ENCODE results near the gene TYRO3. TPM values are rescaled to one million over a fixed set of nuclear protein-coding genes. Genes with fewer than 3 reads are reported as not detected.

TYRO3 gene
- total and polyA plus RNA-seq, 2 of the 13 experiments (the other 11 are each of a cell fraction or from before 2014, with no cell fraction given), result 24.0 to 43.6 TPM

DNA sequence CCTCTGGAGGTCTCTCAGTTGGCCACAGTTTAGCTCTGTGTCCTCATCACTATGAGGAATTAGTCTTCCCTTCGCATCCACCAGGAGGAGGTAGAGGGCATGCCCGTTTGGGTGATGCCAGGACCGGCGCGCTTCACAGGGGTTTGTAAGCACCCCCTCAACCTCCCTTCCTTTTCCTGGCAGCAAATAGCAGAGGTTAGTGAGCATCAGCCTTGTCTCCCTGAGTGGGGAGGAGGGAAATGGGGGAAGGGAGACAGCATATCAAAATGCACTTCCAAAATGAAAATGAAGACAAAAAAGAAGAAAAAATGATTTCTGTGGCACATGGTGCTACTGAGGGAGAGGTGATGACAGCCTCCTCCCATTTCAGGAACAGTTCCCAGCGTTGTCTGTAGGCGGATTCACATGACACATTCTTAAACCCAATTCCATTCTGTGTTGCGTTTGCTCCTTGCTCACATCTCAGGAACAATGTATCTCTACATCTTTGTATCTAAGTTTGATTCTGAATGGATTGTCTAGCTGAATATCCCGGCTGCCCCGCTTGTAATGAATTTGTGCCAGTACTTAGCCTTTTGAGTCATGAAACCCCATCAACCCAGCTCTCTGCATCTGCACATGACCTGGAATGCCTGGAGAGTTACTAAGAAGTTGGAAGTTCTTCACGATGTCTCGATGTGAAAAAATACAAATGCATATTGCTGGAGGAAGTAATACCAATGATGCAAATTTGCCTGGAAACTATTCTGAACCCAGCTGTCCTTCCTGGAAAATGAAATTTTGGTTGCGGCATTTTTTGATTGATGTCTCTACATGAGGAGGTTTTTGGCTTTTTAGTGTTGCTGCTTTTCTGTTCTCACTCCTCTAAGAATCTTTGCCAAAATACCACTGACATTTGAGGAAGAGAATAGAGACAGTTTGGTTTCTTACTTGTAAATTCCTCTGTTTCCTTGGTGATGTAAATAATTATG is 45.2 kb downstream of the TYRO3 start (continued):
- TF ChIP-seq CCDC6 (CRISPR knock-in tag; IDR thresholded peaks at IDR 0.05), result 0 out of 2 replicates have a peak, but pooled peaks have one; percentile 35
- TF ChIP-seq, protein P1, sequence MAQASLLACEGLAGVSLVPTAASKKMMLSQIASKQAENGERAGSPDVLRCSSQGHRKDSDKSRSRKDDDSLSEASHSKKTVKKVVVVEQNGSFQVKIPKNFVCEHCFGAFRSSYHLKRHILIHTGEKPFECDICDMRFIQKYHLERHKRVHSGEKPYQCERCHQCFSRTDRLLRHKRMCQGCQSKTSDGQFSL (CRISPR knock-in tag; IDR thresholded peaks at IDR 0.05), result peak; percentile 46; the same call in 1 of the 2 replicates
- TF ChIP-seq TEAD3 (CRISPR knock-in tag; optimal IDR thresholded peaks at IDR 0.05; ENCODE audit: borderline replicate concordance), result peak; percentile 75
- TF ChIP-seq, protein P2, sequence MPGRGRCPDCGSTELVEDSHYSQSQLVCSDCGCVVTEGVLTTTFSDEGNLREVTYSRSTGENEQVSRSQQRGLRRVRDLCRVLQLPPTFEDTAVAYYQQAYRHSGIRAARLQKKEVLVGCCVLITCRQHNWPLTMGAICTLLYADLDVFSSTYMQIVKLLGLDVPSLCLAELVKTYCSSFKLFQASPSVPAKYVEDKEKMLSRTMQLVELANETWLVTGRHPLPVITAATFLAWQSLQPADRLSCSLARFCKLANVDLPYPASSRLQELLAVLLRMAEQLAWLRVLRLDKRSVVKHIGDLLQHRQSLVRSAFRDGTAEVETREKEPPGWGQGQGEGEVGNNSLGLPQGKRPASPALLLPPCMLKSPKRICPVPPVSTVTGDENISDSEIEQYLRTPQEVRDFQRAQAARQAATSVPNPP (CRISPR knock-in tag; IDR thresholded peaks at IDR 0.05), result no peak
- no peak for TF ChIP-seq NFE2L1 (CRISPR knock-in tag; IDR thresholded peaks at IDR 0.05; ENCODE audit: borderline replicate concordance)
- 0 out of 2 replicates have a peak, but pooled peaks have one; percentile 34 for TF ChIP-seq YEATS2 (CRISPR knock-in tag; IDR thresholded peaks at IDR 0.05; ENCODE audit: borderline replicate concordance)
- 0 out of 2 replicates have a peak, but pooled peaks have one; percentile 59 for TF ChIP-seq KDM1A (CRISPR knock-in tag; IDR thresholded peaks at IDR 0.05)
- TF ChIP-seq, protein P3, sequence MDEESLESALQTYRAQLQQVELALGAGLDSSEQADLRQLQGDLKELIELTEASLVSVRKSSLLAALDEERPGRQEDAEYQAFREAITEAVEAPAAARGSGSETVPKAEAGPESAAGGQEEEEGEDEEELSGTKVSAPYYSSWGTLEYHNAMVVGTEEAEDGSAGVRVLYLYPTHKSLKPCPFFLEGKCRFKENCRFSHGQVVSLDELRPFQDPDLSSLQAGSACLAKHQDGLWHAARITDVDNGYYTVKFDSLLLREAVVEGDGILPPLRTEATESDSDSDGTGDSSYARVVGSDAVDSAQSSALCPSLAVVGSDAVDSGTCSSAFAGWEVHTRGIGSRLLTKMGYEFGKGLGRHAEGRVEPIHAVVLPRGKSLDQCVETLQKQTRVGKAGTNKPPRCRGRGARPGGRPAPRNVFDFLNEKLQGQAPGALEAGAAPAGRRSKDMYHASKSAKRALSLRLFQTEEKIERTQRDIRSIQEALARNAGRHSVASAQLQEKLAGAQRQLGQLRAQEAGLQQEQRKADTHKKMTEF (CRISPR knock-in tag; IDR thresholded peaks at IDR 0.05), result peak; percentile 40; the same call in 1 of the 2 replicates
- TF ChIP-seq RAD21 (CRISPR knock-in tag; IDR thresholded peaks at IDR 0.05), result peak; percentile 78
- TF ChIP-seq RFXAP (CRISPR knock-in tag; IDR thresholded peaks at IDR 0.05; ENCODE audit: borderline replicate concordance), result no peak
- TF ChIP-seq, protein P4, sequence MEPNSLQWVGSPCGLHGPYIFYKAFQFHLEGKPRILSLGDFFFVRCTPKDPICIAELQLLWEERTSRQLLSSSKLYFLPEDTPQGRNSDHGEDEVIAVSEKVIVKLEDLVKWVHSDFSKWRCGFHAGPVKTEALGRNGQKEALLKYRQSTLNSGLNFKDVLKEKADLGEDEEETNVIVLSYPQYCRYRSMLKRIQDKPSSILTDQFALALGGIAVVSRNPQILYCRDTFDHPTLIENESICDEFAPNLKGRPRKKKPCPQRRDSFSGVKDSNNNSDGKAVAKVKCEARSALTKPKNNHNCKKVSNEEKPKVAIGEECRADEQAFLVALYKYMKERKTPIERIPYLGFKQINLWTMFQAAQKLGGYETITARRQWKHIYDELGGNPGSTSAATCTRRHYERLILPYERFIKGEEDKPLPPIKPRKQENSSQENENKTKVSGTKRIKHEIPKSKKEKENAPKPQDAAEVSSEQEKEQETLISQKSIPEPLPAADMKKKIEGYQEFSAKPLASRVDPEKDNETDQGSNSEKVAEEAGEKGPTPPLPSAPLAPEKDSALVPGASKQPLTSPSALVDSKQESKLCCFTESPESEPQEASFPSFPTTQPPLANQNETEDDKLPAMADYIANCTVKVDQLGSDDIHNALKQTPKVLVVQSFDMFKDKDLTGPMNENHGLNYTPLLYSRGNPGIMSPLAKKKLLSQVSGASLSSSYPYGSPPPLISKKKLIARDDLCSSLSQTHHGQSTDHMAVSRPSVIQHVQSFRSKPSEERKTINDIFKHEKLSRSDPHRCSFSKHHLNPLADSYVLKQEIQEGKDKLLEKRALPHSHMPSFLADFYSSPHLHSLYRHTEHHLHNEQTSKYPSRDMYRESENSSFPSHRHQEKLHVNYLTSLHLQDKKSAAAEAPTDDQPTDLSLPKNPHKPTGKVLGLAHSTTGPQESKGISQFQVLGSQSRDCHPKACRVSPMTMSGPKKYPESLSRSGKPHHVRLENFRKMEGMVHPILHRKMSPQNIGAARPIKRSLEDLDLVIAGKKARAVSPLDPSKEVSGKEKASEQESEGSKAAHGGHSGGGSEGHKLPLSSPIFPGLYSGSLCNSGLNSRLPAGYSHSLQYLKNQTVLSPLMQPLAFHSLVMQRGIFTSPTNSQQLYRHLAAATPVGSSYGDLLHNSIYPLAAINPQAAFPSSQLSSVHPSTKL (CRISPR knock-in tag; IDR thresholded peaks at IDR 0.05), result 0 out of 2 replicates have a peak, but pooled peaks have one; percentile 26
- TF ChIP-seq ATF7-NPFF (CRISPR knock-in tag; IDR thresholded peaks at IDR 0.05; ENCODE audit: low read depth), result no peak
- TF ChIP-seq CBX5 (CRISPR knock-in tag; IDR thresholded peaks at IDR 0.05; ENCODE audit: borderline replicate concordance), result 0 out of 2 replicates have a peak, but pooled peaks have one; percentile 34
- TF ChIP-seq, protein P5, sequence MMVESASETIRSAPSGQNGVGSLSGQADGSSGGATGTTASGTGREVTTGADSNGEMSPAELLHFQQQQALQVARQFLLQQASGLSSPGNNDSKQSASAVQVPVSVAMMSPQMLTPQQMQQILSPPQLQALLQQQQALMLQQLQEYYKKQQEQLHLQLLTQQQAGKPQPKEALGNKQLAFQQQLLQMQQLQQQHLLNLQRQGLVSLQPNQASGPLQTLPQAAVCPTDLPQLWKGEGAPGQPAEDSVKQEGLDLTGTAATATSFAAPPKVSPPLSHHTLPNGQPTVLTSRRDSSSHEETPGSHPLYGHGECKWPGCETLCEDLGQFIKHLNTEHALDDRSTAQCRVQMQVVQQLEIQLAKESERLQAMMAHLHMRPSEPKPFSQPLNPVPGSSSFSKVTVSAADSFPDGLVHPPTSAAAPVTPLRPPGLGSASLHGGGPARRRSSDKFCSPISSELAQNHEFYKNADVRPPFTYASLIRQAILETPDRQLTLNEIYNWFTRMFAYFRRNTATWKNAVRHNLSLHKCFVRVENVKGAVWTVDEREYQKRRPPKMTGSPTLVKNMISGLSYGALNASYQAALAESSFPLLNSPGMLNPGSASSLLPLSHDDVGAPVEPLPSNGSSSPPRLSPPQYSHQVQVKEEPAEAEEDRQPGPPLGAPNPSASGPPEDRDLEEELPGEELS (CRISPR knock-in tag; IDR thresholded peaks at IDR 0.05), result 0 out of 2 replicates have a peak, but pooled peaks have one; percentile 18
- no peak for TF ChIP-seq BORCS8-MEF2B (CRISPR knock-in tag; IDR thresholded peaks at IDR 0.05)
- TF ChIP-seq HCFC1 (IDR thresholded peaks at IDR 0.05; ENCODE audit: low read depth, low read length), result no peak
- TF ChIP-seq ZNF263 (CRISPR knock-in tag; IDR thresholded peaks at IDR 0.05), result 0 out of 2 replicates have a peak, but pooled peaks have one; percentile 37
- no peak for TF ChIP-seq SUZ12 (IDR thresholded peaks at IDR 0.05; ENCODE audit: low read depth, low read length)
- TF ChIP-seq, protein P6, sequence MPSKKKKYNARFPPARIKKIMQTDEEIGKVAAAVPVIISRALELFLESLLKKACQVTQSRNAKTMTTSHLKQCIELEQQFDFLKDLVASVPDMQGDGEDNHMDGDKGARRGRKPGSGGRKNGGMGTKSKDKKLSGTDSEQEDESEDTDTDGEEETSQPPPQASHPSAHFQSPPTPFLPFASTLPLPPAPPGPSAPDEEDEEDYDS (CRISPR knock-in tag; IDR thresholded peaks at IDR 0.05), result peak; percentile 29; the same call in 1 of the 2 replicates

Measured in HepG2 (cell line).